Measurements from ENCODE around the gene CXCL12.

CXCL12 gene

GRCh38 chr10:44385026-44385695 is at the start of gene CXCL12:
Gene CXCL12 (minus strand): TSS chr10:44385097. CDS start chr10:44385005, 92 bp downstream.
- TF ChIP-seq GATA3 (IDR thresholded peaks at IDR 0.05; ENCODE audit: low read depth, low read length) (no peak), GATA2 (IDR thresholded peaks at IDR 0.05; ENCODE audit: low read depth, low read length) (no peak)

GRCh38 chr10:44427479-44427878 is 42.6 kb upstream of the CXCL12 start:
- TF ChIP-seq GATA3 (IDR thresholded peaks at IDR 0.05; ENCODE audit: low read depth, low read length) (no peak), GATA2 (IDR thresholded peaks at IDR 0.05; ENCODE audit: low read depth, low read length) (no peak)

- TF ChIP-seq GATA3 (IDR thresholded peaks at IDR 0.05; ENCODE audit: low read depth, low read length) (no peak), GATA2 (IDR thresholded peaks at IDR 0.05; ENCODE audit: low read depth, low read length) (no peak)
These were observed 42.1 kb upstream of the CXCL12 start for GRCh38 chr10:44427037-44427436.

GRCh38 chr10:44426247-44427034 is 41.5 kb upstream of the CXCL12 start:
- TF ChIP-seq GATA2 (IDR thresholded peaks at IDR 0.05; ENCODE audit: low read depth, low read length) (no peak), GATA3 (IDR thresholded peaks at IDR 0.05; ENCODE audit: low read depth, low read length) (no peak)

GRCh38 chr10:44425466-44425865 is 40.6 kb upstream of the CXCL12 start:
- TF ChIP-seq GATA3 (IDR thresholded peaks at IDR 0.05; ENCODE audit: low read depth, low read length) (no peak), GATA2 (IDR thresholded peaks at IDR 0.05; ENCODE audit: low read depth, low read length) (no peak)

GRCh38 chr10:44424957-44425356 is 40.1 kb upstream of the CXCL12 start:
- no peak for TF ChIP-seq GATA2 (IDR thresholded peaks at IDR 0.05; ENCODE audit: low read depth, low read length)
- no peak for TF ChIP-seq GATA3 (IDR thresholded peaks at IDR 0.05; ENCODE audit: low read depth, low read length)

GRCh38 chr10:44424298-44424697 is 39.4 kb upstream of the CXCL12 start:
- TF ChIP-seq GATA2 (IDR thresholded peaks at IDR 0.05; ENCODE audit: low read depth, low read length) (no peak), GATA3 (IDR thresholded peaks at IDR 0.05; ENCODE audit: low read depth, low read length) (no peak)

- TF ChIP-seq GATA3 (IDR thresholded peaks at IDR 0.05; ENCODE audit: low read depth, low read length), result no peak
These were observed 37.7 kb upstream of the CXCL12 start for GRCh38 chr10:44422570-44423101.

- TF ChIP-seq GATA3 (IDR thresholded peaks at IDR 0.05; ENCODE audit: low read depth, low read length) (no peak), GATA2 (IDR thresholded peaks at IDR 0.05; ENCODE audit: low read depth, low read length) (no peak)
These were observed 37.3 kb upstream of the CXCL12 start for GRCh38 chr10:44422153-44422552.

GRCh38 chr10:44419790-44420549 is 35.1 kb upstream of the CXCL12 start:
- no peak for TF ChIP-seq GATA3 (IDR thresholded peaks at IDR 0.05; ENCODE audit: low read depth, low read length)
- no peak for TF ChIP-seq GATA2 (IDR thresholded peaks at IDR 0.05; ENCODE audit: low read depth, low read length)

- TF ChIP-seq GATA3 (IDR thresholded peaks at IDR 0.05; ENCODE audit: low read depth, low read length) (no peak), GATA2 (IDR thresholded peaks at IDR 0.05; ENCODE audit: low read depth, low read length) (no peak)
These were observed 33.7 kb upstream of the CXCL12 start for GRCh38 chr10:44418637-44419036.

- no peak for TF ChIP-seq GATA2 (IDR thresholded peaks at IDR 0.05; ENCODE audit: low read depth, low read length)
- no peak for TF ChIP-seq GATA3 (IDR thresholded peaks at IDR 0.05; ENCODE audit: low read depth, low read length)
These were observed 32.9 kb upstream of the CXCL12 start for GRCh38 chr10:44417761-44418160.

- TF ChIP-seq GATA3 (IDR thresholded peaks at IDR 0.05; ENCODE audit: low read depth, low read length), result no peak
- TF ChIP-seq GATA2 (IDR thresholded peaks at IDR 0.05; ENCODE audit: low read depth, low read length), result no peak
These were observed 32.0 kb upstream of the CXCL12 start for GRCh38 chr10:44416936-44417335.
